ENCODE data around the gene RXFP1. TPM values are rescaled to one million over a fixed set of nuclear protein-coding genes. Genes with fewer than 3 reads are reported as not detected.

Gene RXFP1
- total and polyA plus RNA-seq, 4 donors, result 0.23 to 0.77 (median 0.59) TPM; not detected in 1

DNA sequence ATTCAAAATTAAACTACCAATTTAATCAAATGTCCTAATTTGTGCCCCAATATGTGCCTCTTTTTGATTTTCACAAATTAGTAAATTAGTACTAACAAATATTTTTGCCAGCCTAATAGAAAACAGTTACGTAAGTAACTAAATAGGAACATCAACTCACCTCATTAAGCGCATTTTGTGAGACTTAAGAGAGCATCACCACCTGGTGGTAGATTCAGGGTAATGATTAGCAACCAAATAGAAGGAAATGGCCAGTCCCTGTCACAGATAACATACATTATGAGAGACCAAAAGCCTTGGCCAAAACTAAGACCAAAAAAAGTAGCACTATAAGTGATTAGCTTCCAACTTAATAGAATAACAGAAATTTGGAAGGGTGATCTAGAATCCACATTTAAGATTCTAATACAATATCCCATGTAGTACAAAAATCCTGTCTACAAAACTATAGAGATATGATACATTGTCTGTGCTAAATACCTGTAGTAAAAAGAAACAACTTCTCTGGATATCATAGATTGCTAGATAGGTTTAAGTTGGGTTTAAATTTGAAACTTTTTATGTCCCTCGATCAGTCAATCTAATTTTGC, 103.3 kb downstream of the RXFP1 start:
- Histone ChIP-seq H3K27me3 (ENCODE audit: control insufficient read depth, insufficient read depth, low read length) (no peaks in the 10 kb centered on the region), H3K4me3 (ENCODE audit: low read depth, low read length) (no peak overlapping the region), H3K27ac (ENCODE audit: low read depth, low read length) (no peak overlapping the region), H3K36me3 (ENCODE audit: control insufficient read depth, insufficient read depth, low read length) (no peaks in the 10 kb centered on the region), H3K4me1 (ENCODE audit: control insufficient read depth, insufficient read depth, low read length) (no peaks in the 10 kb centered on the region), H3K9me3 (ENCODE audit: control insufficient read depth, insufficient read depth, low read length) (peaks cover 2% of the 10 kb centered on the region)
- WGBS (ENCODE audit: insufficient coverage), result no CpG with 5 or more reads among the region's 3 CpGs
- peak; percentile 6 to 90 (median 44) for DNase-seq (ENCODE audit: low read depth in 4 of 6, low spot score in 6 of 6)

GRCh38 chr4:158625544-158625943, 103.9 kb downstream of the RXFP1 start:
- H3K4me1 ChIP-seq (ENCODE audit: control insufficient read depth, insufficient read depth, low read length), result no peaks in the 10 kb centered on the region
- H3K9me3 ChIP-seq (ENCODE audit: control insufficient read depth, insufficient read depth, low read length), result no peaks in the 10 kb centered on the region
- no peak overlapping the region for H3K4me3 ChIP-seq (ENCODE audit: low read depth, low read length)
- H3K36me3 ChIP-seq (ENCODE audit: control insufficient read depth, insufficient read depth, low read length), result no peaks in the 10 kb centered on the region
- peak in 1 of 6 donors; percentile 2 for DNase-seq (ENCODE audit: low read depth in 4 of 6, low spot score in 6 of 6)
- H3K27me3 ChIP-seq (ENCODE audit: control insufficient read depth, insufficient read depth, low read length), result no peaks in the 10 kb centered on the region
- no peak overlapping the region for H3K27ac ChIP-seq (ENCODE audit: low read depth, low read length)
- no CpG with 5 or more reads among the region's 2 CpGs for WGBS (ENCODE audit: insufficient coverage)

DNA sequence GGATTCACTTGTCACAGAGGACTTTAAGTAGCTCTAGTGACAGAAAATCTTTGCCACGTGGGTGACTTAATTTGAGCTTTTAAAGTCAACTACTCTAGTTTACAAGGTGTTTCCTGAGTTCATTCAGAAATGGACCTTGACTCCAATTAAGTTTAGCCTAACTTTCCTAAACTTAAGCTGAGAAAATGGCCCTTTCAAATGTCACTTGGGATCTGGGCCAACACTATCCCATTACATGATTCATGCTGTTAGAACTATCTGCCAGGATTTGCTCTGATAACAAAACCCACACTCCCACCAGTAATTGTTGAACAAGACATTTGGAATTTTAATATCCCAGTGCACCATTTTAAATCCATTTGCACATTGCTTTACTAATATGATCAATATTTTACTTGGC, 109.2 kb downstream of the RXFP1 start:
- 60% methylated on average over 1 of the region's 1 CpG for WGBS (ENCODE audit: insufficient coverage)
- no peaks in the 10 kb centered on the region for H3K27me3 ChIP-seq (ENCODE audit: control insufficient read depth, insufficient read depth, low read length)
- no peak overlapping the region for H3K4me3 ChIP-seq (ENCODE audit: low read depth, low read length)
- H3K27ac ChIP-seq (ENCODE audit: low read depth, low read length), result no peak overlapping the region
- H3K4me1 ChIP-seq (ENCODE audit: control insufficient read depth, insufficient read depth, low read length), result no peaks in the 10 kb centered on the region
- H3K36me3 ChIP-seq (ENCODE audit: control insufficient read depth, insufficient read depth, low read length), result no peaks in the 10 kb centered on the region
- DNase-seq (ENCODE audit: low read depth in 4 of 6, low spot score in 6 of 6), result no peak
- H3K9me3 ChIP-seq (ENCODE audit: control insufficient read depth, insufficient read depth, low read length), result no peaks in the 10 kb centered on the region

GRCh38 chr4:158636619-158637018, 114.9 kb downstream of the RXFP1 start:
- Histone ChIP-seq H3K4me3 (ENCODE audit: low read depth, low read length) (no peak overlapping the region), H3K9me3 (ENCODE audit: control insufficient read depth, insufficient read depth, low read length) (no peaks in the 10 kb centered on the region), H3K27me3 (ENCODE audit: control insufficient read depth, insufficient read depth, low read length) (no peaks in the 10 kb centered on the region), H3K27ac (ENCODE audit: low read depth, low read length) (no peak overlapping the region), H3K36me3 (ENCODE audit: control insufficient read depth, insufficient read depth, low read length) (no peaks in the 10 kb centered on the region), H3K4me1 (ENCODE audit: control insufficient read depth, insufficient read depth, low read length) (no peaks in the 10 kb centered on the region)
- DNase-seq (ENCODE audit: low read depth in 4 of 6, low spot score in 6 of 6), result no peak
- WGBS (ENCODE audit: insufficient coverage), result no CpG with 5 or more reads among the region's 1 CpG

DNA sequence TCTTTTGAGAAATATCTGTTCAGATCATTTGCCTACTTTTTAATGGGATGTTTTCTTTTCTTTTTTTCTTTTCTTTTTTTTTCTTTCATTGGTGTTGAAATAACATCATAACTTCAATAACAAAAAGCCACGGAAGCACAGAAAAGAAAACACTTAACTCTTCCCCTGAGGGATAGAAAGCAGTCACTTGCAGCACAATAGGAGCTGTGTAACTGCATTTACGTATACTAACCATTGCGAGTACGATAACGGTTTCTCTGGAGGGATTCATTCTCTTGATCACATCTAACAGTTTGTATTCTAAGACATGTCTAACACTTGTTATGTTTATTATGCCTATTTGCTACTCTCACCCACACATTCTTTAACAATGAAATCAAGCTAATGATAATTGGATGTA, 122.7 kb downstream of the RXFP1 start:
- Histone ChIP-seq H3K36me3 (ENCODE audit: control insufficient read depth, insufficient read depth, low read length) (no peaks in the 10 kb centered on the region), H3K4me1 (ENCODE audit: control insufficient read depth, insufficient read depth, low read length) (no peaks in the 10 kb centered on the region), H3K9me3 (ENCODE audit: control insufficient read depth, insufficient read depth, low read length) (no peaks in the 10 kb centered on the region), H3K4me3 (ENCODE audit: low read depth, low read length) (no peak overlapping the region), H3K27me3 (ENCODE audit: control insufficient read depth, insufficient read depth, low read length) (no peaks in the 10 kb centered on the region), H3K27ac (ENCODE audit: low read depth, low read length) (no peak overlapping the region)
- no CpG with 5 or more reads among the region's 5 CpGs for WGBS (ENCODE audit: insufficient coverage)
- DNase-seq (ENCODE audit: low read depth in 4 of 6, low spot score in 6 of 6), result peak in 1 of 6 donors; percentile 67

DNA sequence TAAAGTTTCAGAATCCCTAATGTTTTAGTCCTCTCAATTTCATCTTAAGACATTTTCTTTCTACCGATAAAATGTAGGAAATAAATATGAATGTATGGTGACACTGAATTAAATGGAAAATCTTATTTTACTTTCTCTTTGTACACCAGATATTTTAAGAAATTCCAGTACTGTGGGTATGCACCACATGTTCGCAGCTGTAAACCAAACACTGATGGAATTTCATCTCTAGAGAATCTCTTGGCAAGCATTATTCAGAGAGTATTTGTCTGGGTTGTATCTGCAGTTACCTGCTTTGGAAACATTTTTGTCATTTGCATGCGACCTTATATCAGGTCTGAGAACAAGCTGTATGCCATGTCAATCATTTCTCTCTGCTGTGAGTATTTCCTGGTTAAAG, 123.1 kb downstream of the RXFP1 start:
- no peaks in the 10 kb centered on the region for H3K9me3 ChIP-seq (ENCODE audit: control insufficient read depth, insufficient read depth, low read length)
- no peaks in the 10 kb centered on the region for H3K36me3 ChIP-seq (ENCODE audit: control insufficient read depth, insufficient read depth, low read length)
- H3K4me1 ChIP-seq (ENCODE audit: control insufficient read depth, insufficient read depth, low read length), result no peaks in the 10 kb centered on the region
- no peak for DNase-seq (ENCODE audit: low read depth in 4 of 6, low spot score in 6 of 6)
- no peak overlapping the region for H3K27ac ChIP-seq (ENCODE audit: low read depth, low read length)
- WGBS (ENCODE audit: insufficient coverage), result no CpG with 5 or more reads among the region's 3 CpGs
- no peak overlapping the region for H3K4me3 ChIP-seq (ENCODE audit: low read depth, low read length)
- no peaks in the 10 kb centered on the region for H3K27me3 ChIP-seq (ENCODE audit: control insufficient read depth, insufficient read depth, low read length)

GRCh38 chr4:158649111-158649680, 127.5 kb downstream of the RXFP1 start:
- Histone ChIP-seq H3K4me1 (ENCODE audit: control insufficient read depth, insufficient read depth, low read length) (no peaks in the 10 kb centered on the region), H3K4me3 (ENCODE audit: low read depth, low read length) (no peak overlapping the region), H3K27ac (ENCODE audit: low read depth, low read length) (no peak overlapping the region), H3K36me3 (ENCODE audit: control insufficient read depth, insufficient read depth, low read length) (no peaks in the 10 kb centered on the region), H3K9me3 (ENCODE audit: control insufficient read depth, insufficient read depth, low read length) (no peaks in the 10 kb centered on the region), H3K27me3 (ENCODE audit: control insufficient read depth, insufficient read depth, low read length) (no peaks in the 10 kb centered on the region)
- 86% methylated on average over 2 of the region's 4 CpGs for WGBS (ENCODE audit: insufficient coverage)
- DNase-seq (ENCODE audit: low read depth in 4 of 6, low spot score in 6 of 6), result no peak

GRCh38 chr4:158652920-158653319, 131.2 kb downstream of the RXFP1 start:
- Histone ChIP-seq H3K4me1 (ENCODE audit: control insufficient read depth, insufficient read depth, low read length) (no peaks in the 10 kb centered on the region), H3K4me3 (ENCODE audit: low read depth, low read length) (no peak overlapping the region), H3K27ac (ENCODE audit: low read depth, low read length) (no peak overlapping the region), H3K27me3 (ENCODE audit: control insufficient read depth, insufficient read depth, low read length) (no peaks in the 10 kb centered on the region), H3K9me3 (ENCODE audit: control insufficient read depth, insufficient read depth, low read length) (no peaks in the 10 kb centered on the region), H3K36me3 (ENCODE audit: control insufficient read depth, insufficient read depth, low read length) (no peaks in the 10 kb centered on the region)
- DNase-seq (ENCODE audit: low read depth in 4 of 6, low spot score in 6 of 6), result no peak
- WGBS (ENCODE audit: insufficient coverage), result no CpG with 5 or more reads among the region's 2 CpGs

DNA sequence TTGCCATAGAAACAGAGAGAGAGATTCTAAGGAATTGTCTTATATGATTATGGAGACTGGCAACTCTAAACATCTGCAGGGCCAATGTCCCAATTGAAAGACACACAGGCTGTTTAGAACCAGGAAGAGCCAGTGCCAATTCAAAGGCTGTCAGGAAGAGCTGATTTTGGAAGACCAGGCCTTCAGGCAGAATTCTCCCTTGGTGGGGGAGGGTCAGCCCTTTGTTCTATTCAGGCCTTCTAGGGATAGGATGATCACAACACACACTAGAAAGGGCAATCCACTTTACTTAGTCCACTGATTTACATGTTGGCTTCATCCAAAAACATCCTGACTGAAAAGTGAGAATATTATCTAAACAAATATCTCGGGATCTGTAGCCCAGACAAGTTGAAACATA, 134.8 kb downstream of the RXFP1 start:
- WGBS (ENCODE audit: insufficient coverage), result no CpG with 5 or more reads among the region's 1 CpG
- H3K9me3 ChIP-seq (ENCODE audit: control insufficient read depth, insufficient read depth, low read length), result no peaks in the 10 kb centered on the region
- no peak for DNase-seq (ENCODE audit: low read depth in 4 of 6, low spot score in 6 of 6)
- H3K4me1 ChIP-seq (ENCODE audit: control insufficient read depth, insufficient read depth, low read length), result no peaks in the 10 kb centered on the region
- no peak overlapping the region for H3K27ac ChIP-seq (ENCODE audit: low read depth, low read length)
- no peak overlapping the region for H3K4me3 ChIP-seq (ENCODE audit: low read depth, low read length)
- H3K27me3 ChIP-seq (ENCODE audit: control insufficient read depth, insufficient read depth, low read length), result no peaks in the 10 kb centered on the region
- H3K36me3 ChIP-seq (ENCODE audit: control insufficient read depth, insufficient read depth, low read length), result no peaks in the 10 kb centered on the region

GRCh38 chr4:158657291-158657690, 135.6 kb downstream of the RXFP1 start:
- Histone ChIP-seq H3K4me3 (ENCODE audit: low read depth, low read length) (no peak overlapping the region), H3K36me3 (ENCODE audit: control insufficient read depth, insufficient read depth, low read length) (no peaks in the 10 kb centered on the region), H3K4me1 (ENCODE audit: control insufficient read depth, insufficient read depth, low read length) (no peaks in the 10 kb centered on the region), H3K9me3 (ENCODE audit: control insufficient read depth, insufficient read depth, low read length) (no peaks in the 10 kb centered on the region), H3K27me3 (ENCODE audit: control insufficient read depth, insufficient read depth, low read length) (no peaks in the 10 kb centered on the region), H3K27ac (ENCODE audit: low read depth, low read length) (no peak overlapping the region)
- WGBS (ENCODE audit: insufficient coverage), result 95% methylated on average over 11 of the region's 11 CpGs
- no peak for DNase-seq (ENCODE audit: low read depth in 4 of 6, low spot score in 6 of 6)
